22Rv1 (cell line): ENCODE results near the gene SH2B2.

Experiments
- CTCF ChIP-seq: fragments of 450-650 bp; IDR thresholded peaks from 2 replicates; pipeline ENCODE4 v1.5.1; 2017; ENCODE audit warnings: mild to moderate bottlenecking
- ZFX ChIP-seq: fragments of 450-650 bp; IDR thresholded peaks from 2 replicates; pipeline ENCODE4 v1.6.1; 2017; ENCODE audit warnings: antibody characterized with exemption, borderline replicate concordance

DNA sequence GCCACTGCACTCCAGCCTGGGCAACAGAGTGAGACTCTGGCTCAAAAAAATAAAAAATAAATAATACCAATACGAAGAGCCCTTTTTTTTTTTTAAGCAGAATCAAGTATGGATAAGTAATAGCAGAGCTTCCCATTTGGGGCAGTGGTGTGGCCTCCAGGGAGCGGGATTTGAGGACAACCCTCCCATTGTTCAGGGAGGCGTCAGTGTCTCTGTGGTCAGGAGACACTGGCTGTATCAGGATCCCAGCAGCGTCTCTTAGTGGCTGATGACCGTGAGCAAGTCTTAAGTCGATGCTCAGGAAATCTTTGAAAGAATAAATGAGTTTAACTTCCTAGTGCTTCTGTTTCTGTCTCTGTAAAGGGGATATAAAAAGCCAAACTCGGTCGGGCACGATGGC, 25.2 kb upstream of the SH2B2 start:
- no peak for TF ChIP-seq CTCF
- TF ChIP-seq ZFX, result no peak
